ENCODE results near the gene KDELR3. TPM values are rescaled to one million over a fixed set of nuclear protein-coding genes. Genes with fewer than 3 reads are reported as not detected.

Gene KDELR3
- total and polyA plus RNA-seq, 2 of the 8 experiments (the other 6 are each of a cell fraction or from before 2014, with no cell fraction given), result 7.9 to 13.0 TPM

DNA sequence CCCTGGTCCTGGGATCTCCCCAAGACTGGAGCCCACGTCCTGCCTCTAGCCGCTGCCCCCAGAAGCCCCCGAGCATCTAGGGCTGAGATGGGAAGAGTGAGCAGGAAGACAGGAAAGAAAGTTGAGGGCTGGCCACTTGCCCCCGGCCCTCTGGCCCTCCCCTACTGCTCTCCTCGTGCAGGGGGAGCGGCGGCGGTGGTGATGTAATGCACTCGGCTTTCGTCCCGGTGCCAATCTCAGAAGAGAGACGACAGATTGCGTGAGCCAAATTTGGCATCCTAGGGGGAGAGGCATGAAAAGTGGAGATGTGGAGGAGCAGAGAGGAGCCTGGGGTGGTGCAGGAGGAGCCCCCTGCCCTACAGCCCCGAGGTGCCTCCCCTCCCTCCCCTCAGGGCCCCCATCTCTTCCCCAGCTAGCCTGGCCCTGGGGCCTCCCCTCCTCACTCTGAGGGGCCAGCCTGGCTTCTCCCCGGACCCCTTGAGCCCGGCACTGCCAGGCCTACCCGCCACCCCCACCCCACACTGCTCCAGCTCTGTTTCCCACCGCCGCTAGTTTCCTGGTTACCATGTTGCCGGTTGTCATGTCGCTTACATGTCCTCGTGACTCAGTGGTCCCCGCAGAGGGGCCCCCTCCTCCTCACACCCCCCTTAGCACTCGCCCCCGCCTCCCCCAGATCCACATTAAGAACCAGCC is 15.4 kb upstream of the KDELR3 start:
- H2BK20ac ChIP-seq (ENCODE audit: low read length), result no peak overlapping the region
- peaks cover 17% of the 10 kb centered on the region; the same call in 1 of the 2 replicates for H3K23me2 ChIP-seq (ENCODE audit: low read depth, low read length)
- H4K20me1 ChIP-seq (replicated peaks in 1 of 2; ENCODE audit: control insufficient read depth in 1 of 2, insufficient read depth in 2 of 2, low read length in 2 of 2), result peaks cover 5 to 10% of the 10 kb centered on the region in 2 experiments
- no peak overlapping the region for H3K27ac ChIP-seq (ENCODE audit: low read depth, low read length)
- no peak overlapping the region for H3K9ac ChIP-seq (replicated peaks in 1 of 4; ENCODE audit: extremely low read depth in 1 of 4, low read depth in 3 of 4, low read length in 3 of 4)
- ChIA-PET POLR2A (ENCODE audit: partially characterized antibody) (interaction anchor here (0.6 to 3.3 kb wide), 6 partner anchors 16 to 53 kb away, joined by 3 to 11 read pairs (median 4); no protein-coding TSS in a partner anchor), CTCF (ENCODE audit: partially characterized antibody) (interaction anchor here (0.8 to 2.5 kb wide), 9 partner anchors 8 to 51 kb away, joined by 3 to 9 read pairs (median 5); no protein-coding TSS in a partner anchor)
- H2AFZ ChIP-seq (ENCODE audit: low read length), result no peak overlapping the region
- no peaks in the 10 kb centered on the region; a peak in 1 of 8 replicates for H3K36me3 ChIP-seq (ENCODE audit: control insufficient read depth in 2 of 4, insufficient read depth in 4 of 4, low read length in 3 of 4)
- no peaks in the 10 kb centered on the region for H3K9me3 ChIP-seq (ENCODE audit: insufficient read depth in 2 of 2, low read depth in 1 of 2, low read length in 1 of 2)
- no peak overlapping the region for H2AK5ac ChIP-seq (ENCODE audit: low read depth, low read length)
- H3K4me1 ChIP-seq (replicated peaks in 1 of 4; ENCODE audit: control insufficient read depth in 3 of 4, insufficient read depth in 4 of 4, low read length in 3 of 4), result peaks cover 0 to 18% (median 9%) of the 10 kb centered on the region in 4 experiments; a peak in 6 of 7 replicates
- H2BK5ac ChIP-seq (ENCODE audit: low read depth, low read length), result no peak overlapping the region
- no peaks in the 10 kb centered on the region for H3K79me1 ChIP-seq (ENCODE audit: low read depth, low read length)
- H3K14ac ChIP-seq (ENCODE audit: insufficient read length), result no peak overlapping the region
- WGBS, 2 experiments (ENCODE audit: extremely low coverage in 1 of 2, insufficient coverage in 1 of 2, insufficient read length in 1 of 2, insufficient replicate concordance in 2 of 2, low coverage in 1 of 2, low lambda C conversion rate in 2 of 2, missing lambda C conversion rate in 1 of 2), result 61% methylated on average over 16 of the region's 25 CpGs; no CpG with 5 or more reads in 1 of the 2 experiments
- H4K8ac ChIP-seq (ENCODE audit: extremely low read depth, insufficient read depth, low read length), result no peak overlapping the region
- H4K91ac ChIP-seq (replicated peaks; ENCODE audit: insufficient read length, low read length), result no peak overlapping the region
- H3K4me3 ChIP-seq (ENCODE audit: extremely low read depth in 1 of 4, insufficient read depth in 2 of 4, low read depth in 3 of 4, low read length in 4 of 4), result no peak overlapping the region
- no peak overlapping the region for H3K56ac ChIP-seq (replicated peaks; ENCODE audit: insufficient read length, low read depth, low read length)
- DNase-seq (ENCODE audit: low read depth in 1 of 2, low spot score in 2 of 2), result no peak
- H3K18ac ChIP-seq (ENCODE audit: extremely low read depth, low read length), result no peak overlapping the region
- no peaks in the 10 kb centered on the region for H3K79me2 ChIP-seq (ENCODE audit: control insufficient read depth in 1 of 2, insufficient read depth in 2 of 2, low read length in 2 of 2)
- H2BK120ac ChIP-seq (replicated peaks; ENCODE audit: low read depth, low read length), result no peak overlapping the region
- H3K4ac ChIP-seq (replicated peaks; ENCODE audit: insufficient read length, low read depth, low read length), result no peak overlapping the region
- no peak overlapping the region for H2BK12ac ChIP-seq (ENCODE audit: low read depth, low read length)
- H3K23ac ChIP-seq (ENCODE audit: insufficient read length), result no peak overlapping the region
- peaks cover 15 to 37% (median 30%) of the 10 kb centered on the region in 4 experiments for H3K27me3 ChIP-seq (replicated peaks in 1 of 4; ENCODE audit: control insufficient read depth in 3 of 4, extremely low read depth in 1 of 4, insufficient read depth in 3 of 4, low read length in 3 of 4)
- no peak overlapping the region for H3K4me2 ChIP-seq (ENCODE audit: insufficient read depth in 1 of 2, low read depth in 2 of 2, low read length in 2 of 2)
- no peak overlapping the region for H4K5ac ChIP-seq (ENCODE audit: insufficient read length, low read depth, low read length)
- FAIRE-seq, result no peak
- H2BK15ac ChIP-seq (ENCODE audit: low read length), result no peak overlapping the region
- TF ChIP-seq, protein P1, sequence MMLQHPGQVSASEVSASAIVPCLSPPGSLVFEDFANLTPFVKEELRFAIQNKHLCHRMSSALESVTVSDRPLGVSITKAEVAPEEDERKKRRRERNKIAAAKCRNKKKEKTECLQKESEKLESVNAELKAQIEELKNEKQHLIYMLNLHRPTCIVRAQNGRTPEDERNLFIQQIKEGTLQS (IDR thresholded peaks at IDR 0.05; ENCODE audit: insufficient read depth, low read depth, low read length), result no peak
- TF ChIP-seq TBP (IDR thresholded peaks at IDR 0.05; ENCODE audit: low read depth, low read length), result no peak
- no peak for TF ChIP-seq SUZ12 (IDR thresholded peaks at IDR 0.05; ENCODE audit: low read length)
- no peak for TF ChIP-seq ZNF274 (IDR thresholded peaks at IDR 0.05; ENCODE audit: borderline replicate concordance, extremely low read depth, low read length)
- TF ChIP-seq CBX8 (IDR thresholded peaks at IDR 0.05; ENCODE audit: borderline replicate concordance, low read depth, low read length), result no peak
- no peak for TF ChIP-seq SIN3A (conservative IDR thresholded peaks at IDR 0.05 in 1 of 2, IDR thresholded peaks at IDR 0.05 in 1 of 2; ENCODE audit: low read depth in 1 of 2, low read length in 2 of 2)
- TF ChIP-seq, protein P2, sequence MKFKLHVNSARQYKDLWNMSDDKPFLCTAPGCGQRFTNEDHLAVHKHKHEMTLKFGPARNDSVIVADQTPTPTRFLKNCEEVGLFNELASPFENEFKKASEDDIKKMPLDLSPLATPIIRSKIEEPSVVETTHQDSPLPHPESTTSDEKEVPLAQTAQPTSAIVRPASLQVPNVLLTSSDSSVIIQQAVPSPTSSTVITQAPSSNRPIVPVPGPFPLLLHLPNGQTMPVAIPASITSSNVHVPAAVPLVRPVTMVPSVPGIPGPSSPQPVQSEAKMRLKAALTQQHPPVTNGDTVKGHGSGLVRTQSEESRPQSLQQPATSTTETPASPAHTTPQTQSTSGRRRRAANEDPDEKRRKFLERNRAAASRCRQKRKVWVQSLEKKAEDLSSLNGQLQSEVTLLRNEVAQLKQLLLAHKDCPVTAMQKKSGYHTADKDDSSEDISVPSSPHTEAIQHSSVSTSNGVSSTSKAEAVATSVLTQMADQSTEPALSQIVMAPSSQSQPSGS (IDR thresholded peaks at IDR 0.05; ENCODE audit: low read length), result no peak
- TF ChIP-seq NANOG (IDR thresholded peaks at IDR 0.05; ENCODE audit: insufficient read depth, low read depth, low read length, poor library complexity, severe bottlenecking), result no peak
- TF ChIP-seq POLR2A (IDR thresholded peaks at IDR 0.05; ENCODE audit: control extremely low read depth in 1 of 2, low read depth in 2 of 2, low read length in 2 of 2), result no peak
- TF ChIP-seq RFX5 (IDR thresholded peaks at IDR 0.05; ENCODE audit: borderline replicate concordance, low read depth, low read length), result no peak
